Epithelial cell of proximal tubule (primary cell): Measurements from ENCODE around the gene ESYT2. TPM values are rescaled to one million over a fixed set of nuclear protein-coding genes. Genes with fewer than 3 reads are reported as not detected.

ENCODE experiments used
- DNase-seq: peaks from one replicate; pipeline ENCODE4 v3.0.0-alpha.2; 2011; ENCODE audit warnings: low read depth
- H3K4me3 ChIP-seq: 2 replicates; pipeline ENCODE4 v1.5.1; 2011; ENCODE audit warnings: low read depth, mild to moderate bottlenecking, low read length
- CTCF ChIP-seq: conservative IDR thresholded peaks from 2 replicates; pipeline ENCODE4 v1.5.1; 2012; ENCODE audit warnings: low read depth, mild to moderate bottlenecking, low read length
- total RNA-seq: library from RNA; depleted of rRNA; stranded (reverse); fragments of >200 nt; gene quantifications from 2 replicates; pipeline ENCODE4 v1.2.3, GENCODE V29; 2015

Gene ESYT2
- total RNA-seq, 1 donor from 2014 or later, result 43.4 TPM

- no peak overlapping the region for H3K4me3 ChIP-seq
- DNase-seq, result no peak
- no peak for TF ChIP-seq CTCF
These were observed 145.8 kb downstream of the ESYT2 start for GRCh38 chr7:158683541-158683940.

GRCh38 chr7:158682456-158682855 is 146.9 kb downstream of the ESYT2 start:
- no peak overlapping the region for H3K4me3 ChIP-seq
- TF ChIP-seq CTCF, result no peak
- no peak for DNase-seq

Other genes with a start within 250 kb of the ESYT2 start
- 2.5 and 2.8 TPM in 2 replicates for gene PTPRN2, start 241.7 kb downstream of the ESYT2 start, total RNA-seq
- 30.1 and 35.2 TPM in 2 replicates for gene NCAPG2, start 124.7 kb downstream of the ESYT2 start, total RNA-seq
- gene DYNC2I1, start 27.0 kb upstream of the ESYT2 start, total RNA-seq, result 4.1 and 6.2 TPM in 2 replicates